Measurements from ENCODE around the gene WIPF1.

Gene WIPF1

DNA sequence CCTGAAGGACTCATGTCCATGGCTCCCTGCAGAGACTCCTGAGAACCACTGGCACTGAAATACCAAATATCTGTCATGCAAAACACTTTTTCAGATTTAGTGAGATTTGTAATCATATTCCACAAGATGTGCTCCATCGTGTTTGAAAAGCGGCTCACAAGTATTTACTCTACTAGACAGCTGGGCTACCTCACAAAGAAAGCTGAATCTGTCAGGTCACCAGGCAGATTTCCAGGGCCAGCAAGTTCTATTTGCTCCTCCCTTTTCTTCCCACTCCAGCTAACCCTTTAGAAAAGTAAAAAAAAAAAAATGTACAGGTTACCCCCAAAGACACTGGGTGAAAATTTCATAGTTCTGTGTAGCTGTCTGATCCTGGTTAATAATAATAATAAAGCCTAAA is 22.9 kb downstream of the WIPF1 start:
- H3K36me3 ChIP-seq: no peaks in the 10 kb centered on the region
- no peak overlapping the region for H3K4me3 ChIP-seq (ENCODE audit: low read depth, low read length)
- H3K27ac ChIP-seq: no peak overlapping the region

DNA sequence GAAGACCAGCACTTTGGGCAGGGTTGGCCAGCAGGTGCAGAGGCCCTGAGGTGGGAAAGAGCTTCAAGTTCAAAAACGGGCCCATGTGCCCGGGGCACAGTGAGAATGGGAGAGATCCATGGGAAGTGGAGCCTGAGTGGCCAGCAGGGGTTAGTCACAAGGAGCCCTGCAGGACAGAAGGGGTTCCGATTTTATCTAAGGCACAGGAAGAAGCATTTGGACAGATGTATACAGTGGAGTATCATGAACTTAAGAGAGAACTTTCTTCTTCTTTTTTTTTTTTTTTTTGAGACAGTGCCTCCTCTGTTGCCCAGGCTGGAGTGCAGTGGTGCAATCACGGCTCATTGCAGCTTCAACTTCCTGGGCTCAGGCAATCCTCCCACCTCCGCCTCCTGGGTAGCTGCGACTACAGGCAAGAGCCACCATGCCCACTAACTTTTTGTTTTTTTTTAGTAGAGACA is 24.0 kb downstream of the WIPF1 start:
- no peaks in the 10 kb centered on the region for H3K9me3 ChIP-seq (ENCODE audit: severe bottlenecking)
- H3K36me3 ChIP-seq: no peaks in the 10 kb centered on the region
- H3K27me3 ChIP-seq (ENCODE audit: insufficient read depth, low read depth, severe bottlenecking): no peaks in the 10 kb centered on the region
- no peak for DNase-seq
- H3K4me3 ChIP-seq (ENCODE audit: low read depth, low read length): no peak overlapping the region
- no peak for TF ChIP-seq CTCF (IDR thresholded peaks at IDR 0.05; ENCODE audit: low read depth, low read length)
- no peak overlapping the region for H3K27ac ChIP-seq

More for the DNA sequence above, 22.9 kb downstream of the WIPF1 start:
- TF ChIP-seq CTCF (IDR thresholded peaks at IDR 0.05; ENCODE audit: low read depth, low read length): no peak
- H3K9me3 ChIP-seq (ENCODE audit: severe bottlenecking): no peaks in the 10 kb centered on the region
- H3K27me3 ChIP-seq (ENCODE audit: insufficient read depth, low read depth, severe bottlenecking): no peaks in the 10 kb centered on the region
- no peak for DNase-seq

- TF ChIP-seq CTCF (IDR thresholded peaks at IDR 0.05; ENCODE audit: low read depth, low read length): no peak
- DNase-seq: no peak
- Histone ChIP-seq H3K9me3 (ENCODE audit: severe bottlenecking) (no peaks in the 10 kb centered on the region), H3K27me3 (ENCODE audit: insufficient read depth, low read depth, severe bottlenecking) (no peaks in the 10 kb centered on the region), H3K4me3 (ENCODE audit: low read depth, low read length) (no peak overlapping the region), H3K36me3 (no peaks in the 10 kb centered on the region), H3K27ac (no peak overlapping the region)
Measured at GRCh38 chr2:174572556-174572955, 25.0 kb downstream of the WIPF1 start.

GRCh38 chr2:174571669-174572323 is 25.8 kb downstream of the WIPF1 start:
- no peaks in the 10 kb centered on the region for H3K27me3 ChIP-seq (ENCODE audit: insufficient read depth, low read depth, severe bottlenecking)
- no peak overlapping the region for H3K27ac ChIP-seq
- no peaks in the 10 kb centered on the region for H3K36me3 ChIP-seq
- TF ChIP-seq CTCF (IDR thresholded peaks at IDR 0.05; ENCODE audit: low read depth, low read length): no peak
- no peak overlapping the region for H3K4me3 ChIP-seq (ENCODE audit: low read depth, low read length)
- no peak for DNase-seq
- H3K9me3 ChIP-seq (ENCODE audit: severe bottlenecking): no peaks in the 10 kb centered on the region

DNA sequence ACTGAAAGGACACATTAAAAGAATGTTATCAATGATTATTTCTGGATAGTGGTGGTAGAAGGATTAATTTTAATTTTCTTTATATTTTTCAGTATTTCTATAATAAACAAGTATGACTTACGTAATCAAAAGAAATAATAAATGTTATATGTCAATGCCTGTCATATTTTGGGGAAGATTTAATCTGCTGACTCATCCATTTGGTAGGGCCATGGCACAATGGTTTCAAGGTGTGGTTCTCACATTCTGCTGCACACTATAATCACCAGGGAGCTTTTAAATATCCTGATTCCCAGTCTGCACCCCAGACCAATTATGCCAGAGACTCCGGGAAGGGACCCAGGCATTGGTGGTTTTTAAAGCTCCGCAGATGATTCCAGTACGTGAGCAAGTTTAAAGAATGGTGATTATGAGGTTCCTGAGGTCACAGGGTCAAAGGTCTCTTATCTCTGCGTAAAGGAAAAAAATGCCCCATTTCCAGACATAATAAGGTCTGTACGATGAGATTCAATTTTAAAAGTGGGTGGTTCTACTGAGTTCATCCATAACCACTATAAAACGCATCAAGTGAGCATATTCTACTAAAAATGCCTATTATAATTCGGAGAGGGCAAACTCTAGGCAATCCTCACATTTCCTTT is 27.2 kb downstream of the WIPF1 start:
- H3K4me3 ChIP-seq (ENCODE audit: low read depth, low read length): no peak overlapping the region
- H3K27me3 ChIP-seq (ENCODE audit: insufficient read depth, low read depth, severe bottlenecking): no peaks in the 10 kb centered on the region
- no peaks in the 10 kb centered on the region for H3K36me3 ChIP-seq
- no peak overlapping the region for H3K27ac ChIP-seq
- no peaks in the 10 kb centered on the region for H3K9me3 ChIP-seq (ENCODE audit: severe bottlenecking)
- TF ChIP-seq CTCF (IDR thresholded peaks at IDR 0.05; ENCODE audit: low read depth, low read length): no peak
- no peak for DNase-seq
